HFFc6 (cell line): ENCODE results near the gene GDF10. TPM values are rescaled to one million over a fixed set of nuclear protein-coding genes. Genes with fewer than 3 reads are reported as not detected.

ENCODE experiments used
- DNase-seq: peaks from one replicate; pipeline ENCODE4 v3.0.0-alpha.2; 2018
- H3K27ac Mint-ChIP-seq: 2 replicates; pipeline ENCODE4 v1.8.0; 2020; ENCODE audit warnings: mild to moderate bottlenecking, mixed read lengths
- H3K27me3 Mint-ChIP-seq: 2 replicates; pipeline ENCODE4 v1.8.0; 2021; ENCODE audit warnings: mild to moderate bottlenecking, moderate library complexity, mixed read lengths; ENCODE audit not compliant: insufficient read depth
- H3K36me3 Mint-ChIP-seq: 2 replicates; pipeline ENCODE4 v1.8.0; 2021; ENCODE audit warnings: low read depth, mixed read lengths
- H3K4me1 Mint-ChIP-seq: 2 replicates; pipeline ENCODE4 v1.8.0; 2020; ENCODE audit warnings: low read depth, mixed read lengths
- H3K4me3 Mint-ChIP-seq: 2 replicates; pipeline ENCODE4 v1.8.0; 2020; ENCODE audit warnings: mild to moderate bottlenecking, moderate library complexity, mixed read lengths
- H3K9me3 Mint-ChIP-seq: 2 replicates; pipeline ENCODE4 v1.8.0; 2020; ENCODE audit warnings: mild to moderate bottlenecking, mixed read lengths
- total RNA-seq, 6 experiments: library from RNA; stranded (reverse); fragmentation: NEBNext Ultra II Directional; extraction: Animal tissue kit (Norgen Biotek cat#: 25700); gene quantifications; 2 replicates in 1 of 6; 3 replicates in 5 of 6; pipeline ENCODE4 v1.2.3, GENCODE V29; 2021
- TF ChIP-seq, protein P1 (sequence below): fragments of 200-600 bp; sonication (generic); IDR thresholded peaks from 2 replicates; pipeline ENCODE4 v1.5.0; 2021; ENCODE audit warnings: antibody characterized with exemption, mild to moderate bottlenecking

GDF10 gene
- total RNA-seq, 6 experiments from 2014 or later, result not detected

DNA sequence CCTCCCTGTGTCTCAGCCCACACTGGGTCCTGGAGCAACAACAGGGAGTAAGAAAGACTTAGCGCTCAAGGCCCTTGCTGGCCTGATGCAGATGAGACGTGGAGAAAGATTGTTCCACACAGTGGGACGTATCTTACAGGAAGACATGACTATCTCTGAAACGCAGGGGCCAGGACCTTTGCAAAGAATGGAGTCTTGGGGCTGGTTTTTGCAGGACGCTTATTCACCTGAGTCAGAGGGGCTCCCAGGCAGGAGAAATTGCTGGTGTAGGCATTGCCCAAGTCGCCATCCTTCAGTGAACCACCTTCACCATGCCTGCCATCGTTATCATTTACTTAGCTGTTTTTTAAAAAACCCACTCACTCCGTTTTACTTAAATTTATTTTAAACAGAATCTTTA lies 11.8 kb upstream of the GDF10 start:
- DNase-seq, result no peak
- Mint-ChIP-seq H3K36me3 (no peaks in the 10 kb centered on the region), H3K4me1 (no peaks in the 10 kb centered on the region), H3K27me3 (peaks cover 18% of the 10 kb centered on the region), H3K27ac (no peak overlapping the region), H3K4me3 (no peak overlapping the region), H3K9me3 (no peaks in the 10 kb centered on the region)
- TF ChIP-seq, protein P1, sequence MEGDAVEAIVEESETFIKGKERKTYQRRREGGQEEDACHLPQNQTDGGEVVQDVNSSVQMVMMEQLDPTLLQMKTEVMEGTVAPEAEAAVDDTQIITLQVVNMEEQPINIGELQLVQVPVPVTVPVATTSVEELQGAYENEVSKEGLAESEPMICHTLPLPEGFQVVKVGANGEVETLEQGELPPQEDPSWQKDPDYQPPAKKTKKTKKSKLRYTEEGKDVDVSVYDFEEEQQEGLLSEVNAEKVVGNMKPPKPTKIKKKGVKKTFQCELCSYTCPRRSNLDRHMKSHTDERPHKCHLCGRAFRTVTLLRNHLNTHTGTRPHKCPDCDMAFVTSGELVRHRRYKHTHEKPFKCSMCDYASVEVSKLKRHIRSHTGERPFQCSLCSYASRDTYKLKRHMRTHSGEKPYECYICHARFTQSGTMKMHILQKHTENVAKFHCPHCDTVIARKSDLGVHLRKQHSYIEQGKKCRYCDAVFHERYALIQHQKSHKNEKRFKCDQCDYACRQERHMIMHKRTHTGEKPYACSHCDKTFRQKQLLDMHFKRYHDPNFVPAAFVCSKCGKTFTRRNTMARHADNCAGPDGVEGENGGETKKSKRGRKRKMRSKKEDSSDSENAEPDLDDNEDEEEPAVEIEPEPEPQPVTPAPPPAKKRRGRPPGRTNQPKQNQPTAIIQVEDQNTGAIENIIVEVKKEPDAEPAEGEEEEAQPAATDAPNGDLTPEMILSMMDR, result no peak

DNA sequence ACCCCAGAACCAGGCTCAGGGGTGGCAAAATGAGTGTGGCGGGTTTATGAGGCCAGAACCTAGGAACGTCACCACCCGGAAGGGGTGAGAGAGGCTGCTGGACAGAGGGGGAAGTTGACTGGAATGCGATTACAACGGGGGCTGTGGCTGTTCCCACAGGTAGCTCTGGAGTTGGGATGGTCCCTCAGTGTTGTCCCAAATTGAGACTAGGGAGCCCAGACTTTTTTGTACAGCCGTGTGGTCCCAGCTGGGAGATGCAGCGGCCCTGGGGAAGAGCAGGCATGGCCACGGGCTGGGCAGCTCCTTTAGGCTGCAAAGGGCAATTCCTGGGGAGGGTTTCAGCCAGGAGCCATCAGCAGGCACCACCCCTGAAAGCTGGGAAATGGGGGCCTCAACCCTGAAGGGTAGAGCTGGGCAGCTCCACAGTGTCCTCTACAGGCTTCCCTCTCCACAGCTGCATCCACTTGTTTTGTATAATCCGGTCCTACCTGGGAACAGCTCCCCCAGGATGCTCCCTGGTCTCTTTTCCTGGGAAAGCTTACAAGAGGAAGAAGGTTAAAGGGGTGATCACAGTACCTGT lies 11.0 kb upstream of the GDF10 start:
- Mint-ChIP-seq H3K27me3 (peaks cover 21% of the 10 kb centered on the region), H3K4me3 (no peak overlapping the region), H3K4me1 (no peaks in the 10 kb centered on the region), H3K9me3 (no peaks in the 10 kb centered on the region), H3K36me3 (no peaks in the 10 kb centered on the region), H3K27ac (no peak overlapping the region)
- DNase-seq, result no peak
- TF ChIP-seq, protein P1, result no peak

DNA sequence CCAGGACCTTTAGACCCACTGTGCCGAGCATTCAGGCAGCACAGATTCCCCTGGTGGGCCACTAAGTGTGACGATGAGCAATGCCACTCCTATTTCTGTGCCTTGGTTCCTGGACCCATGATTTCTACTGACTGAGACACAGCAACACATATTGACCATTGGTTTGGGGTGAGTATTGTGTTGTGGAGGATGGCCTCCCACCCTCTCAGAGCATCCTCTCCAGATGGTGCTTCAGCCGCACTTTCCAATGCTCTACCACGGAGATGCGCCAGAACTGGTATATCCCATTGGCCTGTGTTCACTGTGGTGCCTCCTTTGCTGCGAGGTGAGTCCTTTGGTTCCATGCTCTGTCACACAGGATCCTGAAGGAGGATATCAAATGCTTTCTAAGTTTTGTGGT lies 10.1 kb upstream of the GDF10 start:
- Mint-ChIP-seq H3K27ac (no peak overlapping the region), H3K4me3 (no peak overlapping the region), H3K4me1 (no peaks in the 10 kb centered on the region)

DNA sequence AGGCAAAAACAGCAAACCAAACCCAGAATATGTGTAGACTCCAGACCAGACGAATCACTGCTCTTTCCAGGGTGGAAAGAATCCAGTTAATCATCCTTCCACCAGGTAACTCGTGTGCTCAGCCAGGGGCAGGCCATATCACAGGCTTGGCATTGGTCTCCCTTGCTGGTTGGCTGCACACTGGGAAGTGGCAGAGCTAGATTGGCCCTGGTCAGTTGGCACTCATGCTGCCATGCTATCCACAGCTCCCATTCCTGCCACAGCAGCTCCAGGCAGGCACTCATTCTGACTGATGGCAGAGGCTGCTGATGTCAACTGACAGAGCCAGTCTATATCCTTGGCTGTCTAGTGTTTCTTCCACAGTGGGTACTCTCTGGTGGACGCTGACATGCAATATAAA lies 9.7 kb upstream of the GDF10 start:
- TF ChIP-seq, protein P1, result no peak
- no peaks in the 10 kb centered on the region for H3K9me3 Mint-ChIP-seq
- H3K36me3 Mint-ChIP-seq, result no peaks in the 10 kb centered on the region
- H3K27me3 Mint-ChIP-seq, result peaks cover 24% of the 10 kb centered on the region
- H3K4me3 Mint-ChIP-seq, result no peak overlapping the region
- H3K4me1 Mint-ChIP-seq, result no peaks in the 10 kb centered on the region
- no peak for DNase-seq
- no peak overlapping the region for H3K27ac Mint-ChIP-seq

More for the DNA sequence above, 10.1 kb upstream of the GDF10 start:
- Mint-ChIP-seq H3K27me3 (peaks cover 23% of the 10 kb centered on the region), H3K36me3 (no peaks in the 10 kb centered on the region), H3K9me3 (no peaks in the 10 kb centered on the region)
- TF ChIP-seq, protein P1, result no peak
- no peak for DNase-seq

DNA sequence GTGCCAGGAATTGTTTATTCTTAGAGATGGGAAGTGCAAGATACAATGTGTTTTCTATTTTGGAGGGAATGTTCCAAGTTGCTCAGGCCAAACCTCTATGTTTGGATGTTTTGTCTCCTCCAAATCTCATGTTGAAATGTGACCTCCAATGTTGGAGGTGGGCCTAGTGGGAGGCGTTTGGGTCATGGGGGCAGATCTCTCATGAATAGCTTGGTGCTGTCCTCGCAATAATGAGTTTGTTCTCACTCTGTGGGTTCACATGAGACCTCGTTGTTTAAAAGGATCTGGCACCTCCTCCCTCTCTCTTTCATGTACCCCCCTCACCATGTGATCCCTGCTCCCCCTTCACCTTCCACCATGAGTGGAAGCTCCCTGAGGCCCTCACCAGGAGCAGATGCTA lies 8.3 kb upstream of the GDF10 start:
- peaks cover 30% of the 10 kb centered on the region for H3K27me3 Mint-ChIP-seq
- DNase-seq, result no peak
- H3K4me1 Mint-ChIP-seq, result no peaks in the 10 kb centered on the region
- TF ChIP-seq, protein P1, result no peak
- no peaks in the 10 kb centered on the region for H3K9me3 Mint-ChIP-seq
- no peaks in the 10 kb centered on the region for H3K36me3 Mint-ChIP-seq
- no peak overlapping the region for H3K4me3 Mint-ChIP-seq
- no peak overlapping the region for H3K27ac Mint-ChIP-seq

DNA sequence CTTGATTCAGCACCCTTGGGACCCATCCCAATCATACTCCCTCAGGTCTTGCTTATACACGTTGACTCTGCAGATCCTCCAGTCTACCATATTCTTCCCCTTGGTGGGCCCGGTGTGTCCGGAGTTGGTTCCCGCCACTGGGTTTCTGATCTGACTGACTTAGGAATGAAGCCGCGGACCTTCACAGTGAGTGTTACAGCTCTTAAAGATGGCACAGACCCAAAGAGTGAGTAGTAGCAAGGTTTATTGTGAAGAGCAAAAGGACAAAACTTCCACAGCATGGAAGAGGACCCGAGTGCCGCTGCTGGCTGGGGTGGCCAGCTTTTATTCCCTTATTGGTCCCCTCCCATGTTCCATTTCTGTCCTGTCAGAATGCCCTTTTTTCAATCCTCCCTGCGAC lies 5.9 kb upstream of the GDF10 start:
- Mint-ChIP-seq H3K27me3 (peaks cover 48% of the 10 kb centered on the region), H3K27ac (no peak overlapping the region), H3K4me3 (no peak overlapping the region), H3K9me3 (no peaks in the 10 kb centered on the region), H3K4me1 (no peaks in the 10 kb centered on the region), H3K36me3 (no peaks in the 10 kb centered on the region)
- no peak for DNase-seq
- TF ChIP-seq, protein P1, result no peak
